Thyroid gland (tissue), 4 donors: ENCODE data around the gene RCC2. TPM values are rescaled to one million over a fixed set of nuclear protein-coding genes. Genes with fewer than 3 reads are reported as not detected.

Experiments
- DNase-seq, 2 donors: peaks; one replicate each; pipeline ENCODE4 v3.0.0-alpha.2; 2019
- H3K27ac ChIP-seq, 3 donors: fragments of 200-600 bp; sonication (generic); 1 replicate in 2 of 3; 2 replicates in 1 of 3; pipeline ENCODE4 v1.5.1; 2016 to 2019; ENCODE audit warnings: mild to moderate bottlenecking in 1 of 3, moderate library complexity in 1 of 3
- H3K27me3 ChIP-seq: fragments of 200-600 bp; sonication (generic); one replicate; pipeline ENCODE4 v1.5.1; 2019
- H3K36me3 ChIP-seq, 2 donors: fragments of 200-600 bp; sonication (generic); one replicate each; pipeline ENCODE4 v1.5.1; 2016 to 2019
- H3K4me1 ChIP-seq, 2 donors: fragments of 200-600 bp; sonication (generic); one replicate each; pipeline ENCODE4 v1.5.1; 2017 to 2019
- H3K4me3 ChIP-seq, 3 donors: fragments of 200-600 bp; sonication (generic); replicated peaks in 1 of 3; 1 replicate in 2 of 3; 2 replicates in 1 of 3; pipeline ENCODE4 v1.5.1; 2016; ENCODE audit warnings: mild to moderate bottlenecking in 1 of 3
- H3K9me3 ChIP-seq: fragments of 200-600 bp; sonication (generic); one replicate; pipeline ENCODE4 v1.5.1; 2017
- POLR2A ChIP-seq, 2 donors: fragments of 450-650 bp; IDR thresholded peaks; one replicate each; pipeline ENCODE4 v1.6.1; 2017; ENCODE audit warnings: antibody characterized with exemption in 2 of 2, mild to moderate bottlenecking in 2 of 2, moderate library complexity in 1 of 2
- WGBS, 2 donors: methylation state at CpG; one replicate each; pipeline ENCODE4 v1.1.5; 2017; 5-methylcytosine and 5-hydroxymethylcytosine counted together
- intact Hi-C: fragments of 100-400 bp; cut with DNase I; formaldehyde crosslinking; loops from one replicate; pipeline ENCODE4 v1.15.1; 2023
- total RNA-seq, 4 donors: library from RNA; depleted of rRNA; stranded (reverse); fragments of >200 nt; gene quantifications; one replicate each; pipeline ENCODE4 v1.2.3, GENCODE V29; 2016
- TF ChIP-seq, protein P1 (sequence below), 6 experiments: fragments of 200-600 bp in 3 of 6; fragments of 450-650 bp in 3 of 6; sonication (generic) in 3 of 6; IDR thresholded peaks; one replicate each; pipeline ENCODE4 v1.5.1; 2016 to 2019; ENCODE audit warnings: antibody characterized with exemption in 6 of 6, mild to moderate bottlenecking in 2 of 6, inconsistent platforms in 1 of 6, moderate library complexity in 1 of 6

Gene RCC2
- total RNA-seq, 4 donors from 2014 or later = 20.3 to 35.1 (median 27.7) TPM

DNA sequence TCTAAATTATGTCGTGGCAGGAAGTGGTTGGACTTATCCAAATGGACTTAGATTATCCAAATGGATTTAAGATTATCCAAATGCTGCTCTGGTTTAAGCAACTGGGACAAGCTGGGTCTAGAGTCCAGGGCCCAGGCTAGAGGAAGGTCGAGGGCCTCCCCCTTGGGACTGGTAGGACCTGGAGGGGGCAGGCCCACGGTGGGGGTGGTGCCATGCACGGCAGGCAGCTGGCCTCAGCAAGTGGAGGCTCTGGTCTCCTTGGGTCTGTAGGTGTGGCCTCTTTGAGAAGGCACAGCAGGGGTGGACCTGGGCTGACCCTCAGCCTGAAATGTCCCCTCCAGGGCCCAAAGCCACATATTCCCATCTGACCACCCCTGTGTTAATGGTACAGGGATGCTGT, 37.6 kb downstream of the RCC2 start:
- no peak for TF ChIP-seq POLR2A (IDR thresholded peaks at IDR 0.05)
- TF ChIP-seq, protein P1, sequence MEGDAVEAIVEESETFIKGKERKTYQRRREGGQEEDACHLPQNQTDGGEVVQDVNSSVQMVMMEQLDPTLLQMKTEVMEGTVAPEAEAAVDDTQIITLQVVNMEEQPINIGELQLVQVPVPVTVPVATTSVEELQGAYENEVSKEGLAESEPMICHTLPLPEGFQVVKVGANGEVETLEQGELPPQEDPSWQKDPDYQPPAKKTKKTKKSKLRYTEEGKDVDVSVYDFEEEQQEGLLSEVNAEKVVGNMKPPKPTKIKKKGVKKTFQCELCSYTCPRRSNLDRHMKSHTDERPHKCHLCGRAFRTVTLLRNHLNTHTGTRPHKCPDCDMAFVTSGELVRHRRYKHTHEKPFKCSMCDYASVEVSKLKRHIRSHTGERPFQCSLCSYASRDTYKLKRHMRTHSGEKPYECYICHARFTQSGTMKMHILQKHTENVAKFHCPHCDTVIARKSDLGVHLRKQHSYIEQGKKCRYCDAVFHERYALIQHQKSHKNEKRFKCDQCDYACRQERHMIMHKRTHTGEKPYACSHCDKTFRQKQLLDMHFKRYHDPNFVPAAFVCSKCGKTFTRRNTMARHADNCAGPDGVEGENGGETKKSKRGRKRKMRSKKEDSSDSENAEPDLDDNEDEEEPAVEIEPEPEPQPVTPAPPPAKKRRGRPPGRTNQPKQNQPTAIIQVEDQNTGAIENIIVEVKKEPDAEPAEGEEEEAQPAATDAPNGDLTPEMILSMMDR (IDR thresholded peaks at IDR 0.05) = no peak
- intact Hi-C loops = no loop called here
- Histone ChIP-seq H3K4me1 (no peaks in the 10 kb centered on the region), H3K27ac (no peak overlapping the region), H3K4me3 (no peak overlapping the region), H3K27me3 (no peaks in the 10 kb centered on the region), H3K36me3 (no peaks in the 10 kb centered on the region), H3K9me3 (no peaks in the 10 kb centered on the region)
- no peak for DNase-seq
- WGBS, 2 donors = 54 to 67% methylated on average over 3 to 4 of the region's 4 CpGs

- TF ChIP-seq POLR2A (IDR thresholded peaks at IDR 0.05) = no peak
- TF ChIP-seq, protein P1 (IDR thresholded peaks at IDR 0.05) = no peak
These were observed 38.6 kb downstream of the RCC2 start for GRCh38 chr1:17400725-17401341.

GRCh38 chr1:17397910-17398695, 41.4 kb downstream of the RCC2 start:
- intact Hi-C loops = no loop called here
- no peak overlapping the region for H3K4me3 ChIP-seq

More at GRCh38 chr1:17400725-17401341, 38.6 kb downstream of the RCC2 start:
- Histone ChIP-seq H3K27ac (no peak overlapping the region), H3K4me3 (no peak overlapping the region), H3K9me3 (no peaks in the 10 kb centered on the region), H3K4me1 (no peaks in the 10 kb centered on the region), H3K27me3 (no peaks in the 10 kb centered on the region), H3K36me3 (no peaks in the 10 kb centered on the region)
- WGBS, 2 donors = 90 to 92% methylated on average over 11 of the region's 11 CpGs
- no peak for DNase-seq
- intact Hi-C loops = no loop called here

DNA sequence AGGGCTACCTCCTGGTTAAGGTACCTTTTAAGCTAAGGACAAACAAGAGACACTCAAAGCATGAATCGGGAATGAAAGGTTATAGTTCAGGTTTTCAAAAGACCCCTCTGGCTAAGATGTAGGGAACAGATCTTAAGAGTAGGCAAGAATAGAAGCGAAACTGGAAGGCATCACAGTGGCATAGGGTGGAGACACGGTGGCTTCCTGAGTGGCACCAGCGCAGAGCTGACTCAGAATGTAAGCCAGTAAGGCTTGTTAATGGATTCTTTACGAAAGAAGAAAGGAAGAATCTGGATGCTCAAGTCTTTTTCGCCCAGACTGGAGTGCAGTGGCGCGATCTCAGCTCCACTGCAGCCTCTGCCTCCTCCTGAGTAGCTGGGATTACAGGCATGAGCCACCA, 46.2 kb downstream of the RCC2 start:
- Histone ChIP-seq H3K9me3 (no peaks in the 10 kb centered on the region), H3K36me3 (no peaks in the 10 kb centered on the region), H3K4me3 (no peak overlapping the region), H3K4me1 (no peaks in the 10 kb centered on the region), H3K27me3 (no peaks in the 10 kb centered on the region), H3K27ac (no peak overlapping the region)
- TF ChIP-seq, protein P1 (IDR thresholded peaks at IDR 0.05) = no peak
- TF ChIP-seq POLR2A (IDR thresholded peaks at IDR 0.05) = no peak
- intact Hi-C loops = no loop called here
- no peak for DNase-seq
- WGBS, 2 donors = 63 to 77% methylated on average over 8 of the region's 8 CpGs

More at GRCh38 chr1:17397910-17398695, 41.4 kb downstream of the RCC2 start:
- no peak for TF ChIP-seq POLR2A (IDR thresholded peaks at IDR 0.05)
- TF ChIP-seq, protein P1 (IDR thresholded peaks at IDR 0.05) = no peak
- Histone ChIP-seq H3K27me3 (no peaks in the 10 kb centered on the region), H3K4me1 (no peaks in the 10 kb centered on the region), H3K36me3 (no peaks in the 10 kb centered on the region), H3K27ac (no peak overlapping the region), H3K9me3 (no peaks in the 10 kb centered on the region)
- WGBS, 2 donors = 71 to 86% methylated on average over 6 to 7 of the region's 7 CpGs
- DNase-seq = no peak

- DNase-seq = no peak
- TF ChIP-seq POLR2A (IDR thresholded peaks at IDR 0.05) = no peak
- TF ChIP-seq, protein P1 (IDR thresholded peaks at IDR 0.05) = no peak
- no peak overlapping the region for H3K27ac ChIP-seq
- H3K27me3 ChIP-seq = no peaks in the 10 kb centered on the region
- H3K9me3 ChIP-seq = no peaks in the 10 kb centered on the region
- H3K36me3 ChIP-seq = no peaks in the 10 kb centered on the region
- H3K4me3 ChIP-seq = no peak overlapping the region
- WGBS, 2 donors = 51 to 59% methylated on average over 5 to 6 of the region's 10 CpGs
- intact Hi-C loops = no loop called here
- H3K4me1 ChIP-seq = no peaks in the 10 kb centered on the region
These were observed 47.2 kb downstream of the RCC2 start for GRCh38 chr1:17392199-17392740.
